HCT116 (cell line): ENCODE data around the gene SMC4. TPM values are rescaled to one million over a fixed set of nuclear protein-coding genes. Genes with fewer than 3 reads are reported as not detected.

Experiments used
- ATAC-seq: fragments of 200-7000 bp; cut with Tn5 transposase; 2 replicates; pipeline ENCODE4 v1.9.1; 2020; ENCODE audit warnings: mild to moderate bottlenecking, moderate library complexity
- BruUV-seq: library from RNA; stranded (reverse); fragments of 400-500 nt; replicated peaks from 2 replicates; lab custom pipeline; 2021; lab: Mats Ljungman, UMichigan
- CTCF ChIA-PET: fragments of 300-600 bp; sonication (Branson Sonifier 250); formaldehyde crosslinking; loops from one replicate; lab custom pipeline; 2021; ENCODE audit warnings: antibody characterized with exemption; lab: Charles Lee
- POLR2A ChIA-PET: fragments of 300-600, 350-600 bp; sonication (Branson Sonifier 250); formaldehyde crosslinking; loops from one replicate; lab custom pipeline; 2021; ENCODE audit warnings: antibody characterized with exemption; lab: Charles Lee
- RAD21 ChIA-PET, 2 experiments: fragments of 300-600 bp; sonication (Branson Sonifier 250); formaldehyde crosslinking; loops; one replicate each; lab custom pipeline; 2023; ENCODE audit warnings: low total read pairs in 2 of 2; ENCODE audit not compliant: uncharacterized antibody in 2 of 2, unreplicated experiment in 2 of 2, low non-redundant PET in 1 of 2; lab: Charles Lee
- DNase-seq: peaks from one replicate; pipeline ENCODE4 v3.0.0-alpha.2; 2010; ENCODE audit warnings: low read depth, low spot score
- H2AFZ ChIP-seq: fragments of 200-600 bp; shearing (Covaris generic), sonication (generic); 2 replicates; pipeline ENCODE4 v1.6.1; 2017; ENCODE audit warnings: low read depth, mixed run types, mixed read lengths, antibody characterized with exemption, low read length; ENCODE audit not compliant: poor library complexity, severe bottlenecking
- H3K27ac ChIP-seq: 2 replicates; pipeline ENCODE4 v1.5.1; 2012; ENCODE audit warnings: low read depth, low read length
- H3K27me3 ChIP-seq: fragments of 200-600 bp; sonication (generic); 2 replicates; pipeline ENCODE4 v1.6.1; 2016; ENCODE audit warnings: mixed run types, low read length, mixed read lengths; ENCODE audit not compliant: insufficient read depth
- H3K36me3 ChIP-seq, 2 experiments: fragments of 200-500 bp in 1 of 2; fragments of 200-600 bp in 1 of 2; sonication (Bioruptor generic) in 1 of 2; sonication (generic) in 1 of 2; 2 replicates each; pipeline versions ENCODE4 v1.5.1 to v1.6.1; 2014 to 2016; ENCODE audit warnings: low read length in 2 of 2, inconsistent platforms in 1 of 2, mixed read lengths in 1 of 2, mixed run types in 1 of 2; ENCODE audit not compliant: insufficient read depth in 2 of 2, control insufficient read depth in 1 of 2
- H3K4me1 ChIP-seq, 2 experiments: fragments of 200-600 bp in 1 of 2; sonication (generic) in 1 of 2; 2 replicates each; pipeline versions ENCODE4 v1.5.1 to v1.6.1; 2012 to 2017; ENCODE audit warnings: low read length in 2 of 2, inconsistent platforms in 1 of 2, mild to moderate bottlenecking in 1 of 2, mixed read lengths in 1 of 2, mixed run types in 1 of 2, moderate library complexity in 1 of 2; ENCODE audit not compliant: insufficient read depth in 2 of 2, control insufficient read depth in 1 of 2
- H3K4me2 ChIP-seq: fragments of 200-600 bp; sonication (generic); 2 replicates; pipeline ENCODE4 v1.6.1; 2017; ENCODE audit warnings: mixed run types, low read length, mixed read lengths
- H3K4me3 ChIP-seq, 2 experiments: fragments of 200-600 bp in 1 of 2; sonication (generic) in 1 of 2; replicated peaks in 1 of 2; 2 replicates each; pipeline ENCODE4 v1.5.1; 2011 to 2016; ENCODE audit warnings: low read length in 2 of 2, control low read depth in 1 of 2, low read depth in 1 of 2, mild to moderate bottlenecking in 1 of 2, mixed read lengths in 1 of 2, mixed run types in 1 of 2
- H3K79me2 ChIP-seq: fragments of 200-600 bp; sonication (generic); 2 replicates; pipeline ENCODE4 v1.6.1; 2017; ENCODE audit warnings: mild to moderate bottlenecking, mixed run types, low read length, moderate library complexity, mixed read lengths; ENCODE audit not compliant: insufficient read depth
- H3K9ac ChIP-seq: fragments of 200-600 bp; sonication (generic); 2 replicates; pipeline ENCODE4 v1.6.1; 2016; ENCODE audit warnings: low read length, mixed read lengths
- H3K9me2 ChIP-seq: fragments of 200-600 bp; sonication (generic), shearing (Covaris generic); 2 replicates; pipeline ENCODE4 v1.6.1; 2017; ENCODE audit warnings: mixed run types, mild to moderate bottlenecking, moderate library complexity; ENCODE audit not compliant: insufficient read depth
- H3K9me3 ChIP-seq, 2 experiments: fragments of 200-500 bp in 1 of 2; fragments of 200-600 bp in 1 of 2; sonication (Bioruptor generic) in 1 of 2; sonication (generic) in 1 of 2; 2 replicates each; pipeline ENCODE4 v1.6.1; 2014 to 2017; ENCODE audit warnings: low read length in 2 of 2, mixed read lengths in 2 of 2, inconsistent platforms in 1 of 2, low read depth in 1 of 2, mild to moderate bottlenecking in 1 of 2, mixed run types in 1 of 2, moderate library complexity in 1 of 2; ENCODE audit not compliant: control insufficient read depth in 1 of 2, insufficient read depth in 1 of 2
- H4K20me1 ChIP-seq: fragments of 200-600 bp; sonication (generic), shearing (Covaris generic); 2 replicates; pipeline ENCODE4 v1.6.1; 2017; ENCODE audit warnings: mixed run types, mild to moderate bottlenecking, moderate library complexity; ENCODE audit not compliant: insufficient read depth
- EZH2phosphoT487 ChIP-seq: fragments of 200-600 bp; IDR thresholded peaks from 2 replicates; pipeline ENCODE4 v1.6.1; 2018; ENCODE audit warnings: antibody characterized with exemption, borderline replicate concordance
- FOSL1 ChIP-seq: IDR thresholded peaks from 2 replicates; pipeline ENCODE4 v1.6.1; 2012; ENCODE audit warnings: low read depth
- JUND ChIP-seq: IDR thresholded peaks from 2 replicates; pipeline ENCODE4 v1.6.1; 2012
- POLR2AphosphoS5 ChIP-seq: IDR thresholded peaks from 2 replicates; pipeline ENCODE4 v1.6.1; 2011; ENCODE audit warnings: mild to moderate bottlenecking, low read depth, low read length, moderate library complexity
- RAD21 ChIP-seq: IDR thresholded peaks from 2 replicates; pipeline ENCODE4 v1.6.1; 2012; ENCODE audit warnings: low read depth, mild to moderate bottlenecking
- SIN3A ChIP-seq: IDR thresholded peaks from 2 replicates; pipeline ENCODE4 v1.6.1; 2012; ENCODE audit warnings: low read depth
- SRF ChIP-seq: IDR thresholded peaks from 2 replicates; pipeline ENCODE4 v1.6.1; 2012; ENCODE audit warnings: low read depth
- TCF7L2 ChIP-seq: IDR thresholded peaks from 2 replicates; pipeline ENCODE4 v1.7.0; 2011; ENCODE audit warnings: borderline replicate concordance, inconsistent platforms; ENCODE audit not compliant: insufficient read depth, insufficient read length; ENCODE audit errors: extremely low read depth
- ZNF274 ChIP-seq: fragments of 200-500 bp; sonication (Bioruptor generic); IDR thresholded peaks from 2 replicates; pipeline ENCODE4 v1.6.1; 2014; ENCODE audit warnings: mild to moderate bottlenecking, low read depth, low read length, inconsistent platforms
- intact Hi-C: fragments of 100-400 bp; cut with micrococcal nuclease; formaldehyde crosslinking; loops from 2 replicates; pipeline ENCODE4 v1.10.0; 2022
- total RNA-seq: library from RNA; stranded (reverse); gene quantifications from one replicate; pipeline ENCODE4 v1.2.1, GENCODE V29; 2021; ENCODE audit not compliant: unreplicated experiment
- TF ChIP-seq, protein P1 (sequence below): IDR thresholded peaks from 2 replicates; pipeline ENCODE4 v1.6.1; 2011; ENCODE audit warnings: mild to moderate bottlenecking, low read length, moderate library complexity; ENCODE audit not compliant: insufficient replicate concordance; ENCODE audit errors: extremely low read depth
- TF ChIP-seq, protein P2 (sequence below): IDR thresholded peaks from 2 replicates; pipeline ENCODE4 v1.6.1; 2012
- TF ChIP-seq, protein P3 (sequence below): IDR thresholded peaks from 2 replicates; pipeline ENCODE4 v1.6.1; 2012
- TF ChIP-seq, protein P4 (sequence below): IDR thresholded peaks from 2 replicates; pipeline ENCODE4 v1.6.1; 2012; ENCODE audit warnings: low read depth

The SMC4 gene
- total RNA-seq, 1 experiment from 2014 or later: 123 TPM

DNA sequence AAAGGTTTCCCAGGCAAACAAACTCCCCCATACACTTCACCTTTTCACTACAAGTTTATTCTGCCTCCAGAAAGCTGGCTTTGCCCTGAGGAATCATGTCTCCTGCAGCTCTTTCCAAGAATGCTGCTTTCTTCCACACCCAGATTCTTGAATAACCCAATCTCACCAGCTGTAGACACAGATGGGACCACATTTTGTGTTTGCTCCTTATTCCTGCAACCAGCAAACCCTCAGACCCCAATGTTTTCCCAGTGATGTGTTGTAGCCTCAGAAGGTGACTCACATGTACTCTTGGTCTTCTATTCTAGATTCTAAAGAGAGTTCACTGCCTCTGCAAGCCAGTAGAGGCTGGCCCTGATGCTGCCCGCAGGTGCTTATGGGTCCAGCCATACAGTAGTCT is 73.8 kb downstream of the SMC4 start:
- H3K4me2 ChIP-seq: no peak overlapping the region
- ChIA-PET CTCF (no interaction called here), RAD21 (no interaction called here), POLR2A (no interaction called here)
- ATAC-seq (no peak), DNase-seq (no peak)
- intact Hi-C loops: no loop called here
- no peaks in the 10 kb centered on the region for H3K27me3 ChIP-seq
- H3K4me1 ChIP-seq: 0 out of 4 replicates have a peak, but pooled peaks cover 0 to 7% of the 10 kb centered on the region in 2 experiments
- no peak for TF ChIP-seq FOSL1
- TF ChIP-seq, protein P1, sequence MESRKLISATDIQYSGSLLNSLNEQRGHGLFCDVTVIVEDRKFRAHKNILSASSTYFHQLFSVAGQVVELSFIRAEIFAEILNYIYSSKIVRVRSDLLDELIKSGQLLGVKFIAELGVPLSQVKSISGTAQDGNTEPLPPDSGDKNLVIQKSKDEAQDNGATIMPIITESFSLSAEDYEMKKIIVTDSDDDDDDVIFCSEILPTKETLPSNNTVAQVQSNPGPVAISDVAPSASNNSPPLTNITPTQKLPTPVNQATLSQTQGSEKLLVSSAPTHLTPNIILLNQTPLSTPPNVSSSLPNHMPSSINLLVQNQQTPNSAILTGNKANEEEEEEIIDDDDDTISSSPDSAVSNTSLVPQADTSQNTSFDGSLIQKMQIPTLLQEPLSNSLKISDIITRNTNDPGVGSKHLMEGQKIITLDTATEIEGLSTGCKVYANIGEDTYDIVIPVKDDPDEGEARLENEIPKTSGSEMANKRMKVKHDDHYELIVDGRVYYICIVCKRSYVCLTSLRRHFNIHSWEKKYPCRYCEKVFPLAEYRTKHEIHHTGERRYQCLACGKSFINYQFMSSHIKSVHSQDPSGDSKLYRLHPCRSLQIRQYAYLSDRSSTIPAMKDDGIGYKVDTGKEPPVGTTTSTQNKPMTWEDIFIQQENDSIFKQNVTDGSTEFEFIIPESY: no peak
- no peak for TF ChIP-seq JUND
- TF ChIP-seq EZH2phosphoT487: no peak
- no peak for TF ChIP-seq POLR2AphosphoS5
- TF ChIP-seq ZNF274: no peak
- no peak for TF ChIP-seq SIN3A
- TF ChIP-seq, protein P2, sequence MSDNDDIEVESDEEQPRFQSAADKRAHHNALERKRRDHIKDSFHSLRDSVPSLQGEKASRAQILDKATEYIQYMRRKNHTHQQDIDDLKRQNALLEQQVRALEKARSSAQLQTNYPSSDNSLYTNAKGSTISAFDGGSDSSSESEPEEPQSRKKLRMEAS: no peak
- TF ChIP-seq TCF7L2: no peak
- TF ChIP-seq, protein P3, sequence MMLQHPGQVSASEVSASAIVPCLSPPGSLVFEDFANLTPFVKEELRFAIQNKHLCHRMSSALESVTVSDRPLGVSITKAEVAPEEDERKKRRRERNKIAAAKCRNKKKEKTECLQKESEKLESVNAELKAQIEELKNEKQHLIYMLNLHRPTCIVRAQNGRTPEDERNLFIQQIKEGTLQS: no peak
- TF ChIP-seq, protein P4, sequence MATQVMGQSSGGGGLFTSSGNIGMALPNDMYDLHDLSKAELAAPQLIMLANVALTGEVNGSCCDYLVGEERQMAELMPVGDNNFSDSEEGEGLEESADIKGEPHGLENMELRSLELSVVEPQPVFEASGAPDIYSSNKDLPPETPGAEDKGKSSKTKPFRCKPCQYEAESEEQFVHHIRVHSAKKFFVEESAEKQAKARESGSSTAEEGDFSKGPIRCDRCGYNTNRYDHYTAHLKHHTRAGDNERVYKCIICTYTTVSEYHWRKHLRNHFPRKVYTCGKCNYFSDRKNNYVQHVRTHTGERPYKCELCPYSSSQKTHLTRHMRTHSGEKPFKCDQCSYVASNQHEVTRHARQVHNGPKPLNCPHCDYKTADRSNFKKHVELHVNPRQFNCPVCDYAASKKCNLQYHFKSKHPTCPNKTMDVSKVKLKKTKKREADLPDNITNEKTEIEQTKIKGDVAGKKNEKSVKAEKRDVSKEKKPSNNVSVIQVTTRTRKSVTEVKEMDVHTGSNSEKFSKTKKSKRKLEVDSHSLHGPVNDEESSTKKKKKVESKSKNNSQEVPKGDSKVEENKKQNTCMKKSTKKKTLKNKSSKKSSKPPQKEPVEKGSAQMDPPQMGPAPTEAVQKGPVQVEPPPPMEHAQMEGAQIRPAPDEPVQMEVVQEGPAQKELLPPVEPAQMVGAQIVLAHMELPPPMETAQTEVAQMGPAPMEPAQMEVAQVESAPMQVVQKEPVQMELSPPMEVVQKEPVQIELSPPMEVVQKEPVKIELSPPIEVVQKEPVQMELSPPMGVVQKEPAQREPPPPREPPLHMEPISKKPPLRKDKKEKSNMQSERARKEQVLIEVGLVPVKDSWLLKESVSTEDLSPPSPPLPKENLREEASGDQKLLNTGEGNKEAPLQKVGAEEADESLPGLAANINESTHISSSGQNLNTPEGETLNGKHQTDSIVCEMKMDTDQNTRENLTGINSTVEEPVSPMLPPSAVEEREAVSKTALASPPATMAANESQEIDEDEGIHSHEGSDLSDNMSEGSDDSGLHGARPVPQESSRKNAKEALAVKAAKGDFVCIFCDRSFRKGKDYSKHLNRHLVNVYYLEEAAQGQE: no peak
- TF ChIP-seq SRF: no peak
- TF ChIP-seq RAD21: no peak
- H3K9ac ChIP-seq: no peak overlapping the region
- H3K27ac ChIP-seq: no peak overlapping the region
- no peaks in the 10 kb centered on the region for H4K20me1 ChIP-seq
- no TSS peak for BruUV-seq
- H3K4me3 ChIP-seq: no peak overlapping the region
- no peaks in the 10 kb centered on the region for H3K36me3 ChIP-seq
- no peak overlapping the region for H2AFZ ChIP-seq
- no peaks in the 10 kb centered on the region for H3K79me2 ChIP-seq
- no peaks in the 10 kb centered on the region for H3K9me2 ChIP-seq
- H3K9me3 ChIP-seq: peaks cover 0 to 5% of the 10 kb centered on the region in 2 experiments; a peak in 1 of 4 replicates
